HG03354 (cell line): ENCODE data around the gene MOB2.

Experiments used
- ATAC-seq: cut with Tn5 transposase; IDR thresholded peaks from one replicate; pipeline ENCODE4 v1.9.1; 2021; ENCODE audit warnings: mild to moderate bottlenecking; ENCODE audit not compliant: unreplicated experiment, poor library complexity, severe bottlenecking

The MOB2 gene

DNA sequence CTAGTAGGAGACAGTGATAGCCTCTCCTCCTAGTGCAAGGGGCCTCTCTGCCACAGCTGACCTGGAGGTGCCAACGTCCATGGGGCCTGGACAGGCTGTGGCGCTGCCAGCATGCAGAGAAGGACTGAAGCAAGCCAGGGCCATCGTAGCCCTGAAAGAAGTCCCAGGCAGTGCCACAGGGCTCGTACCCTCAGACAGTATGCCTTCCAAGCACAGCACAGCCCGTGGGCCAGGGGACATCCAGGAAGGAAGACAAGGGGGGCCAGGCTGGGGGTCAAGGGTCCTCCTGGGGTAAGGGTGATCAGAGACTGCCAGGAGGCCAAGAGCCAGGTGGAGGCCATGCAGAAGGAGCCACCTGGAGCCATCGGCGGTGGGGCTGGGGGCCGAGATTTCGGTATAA is 20.4 kb upstream of the MOB2 start:
- no peak for ATAC-seq

DNA sequence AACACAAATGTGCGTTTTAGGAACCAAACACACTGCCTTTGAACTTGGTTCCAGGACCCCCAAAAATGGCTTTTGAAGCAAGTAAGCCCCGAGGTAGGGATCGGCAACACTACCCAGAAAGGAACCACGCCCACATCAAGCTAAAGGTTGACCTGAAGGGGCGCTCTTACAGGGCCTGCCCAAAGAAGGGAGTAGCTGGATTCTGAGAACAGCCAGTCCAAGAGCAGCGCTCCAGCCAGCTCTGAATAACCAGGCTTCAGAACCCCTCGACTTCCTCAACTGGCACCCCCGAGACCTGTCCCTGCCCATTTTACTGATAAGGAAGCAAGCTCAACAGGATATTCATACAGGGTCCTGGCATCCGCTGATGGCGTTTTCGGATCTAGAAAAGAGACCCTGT is 18.9 kb upstream of the MOB2 start:
- no peak for ATAC-seq

DNA sequence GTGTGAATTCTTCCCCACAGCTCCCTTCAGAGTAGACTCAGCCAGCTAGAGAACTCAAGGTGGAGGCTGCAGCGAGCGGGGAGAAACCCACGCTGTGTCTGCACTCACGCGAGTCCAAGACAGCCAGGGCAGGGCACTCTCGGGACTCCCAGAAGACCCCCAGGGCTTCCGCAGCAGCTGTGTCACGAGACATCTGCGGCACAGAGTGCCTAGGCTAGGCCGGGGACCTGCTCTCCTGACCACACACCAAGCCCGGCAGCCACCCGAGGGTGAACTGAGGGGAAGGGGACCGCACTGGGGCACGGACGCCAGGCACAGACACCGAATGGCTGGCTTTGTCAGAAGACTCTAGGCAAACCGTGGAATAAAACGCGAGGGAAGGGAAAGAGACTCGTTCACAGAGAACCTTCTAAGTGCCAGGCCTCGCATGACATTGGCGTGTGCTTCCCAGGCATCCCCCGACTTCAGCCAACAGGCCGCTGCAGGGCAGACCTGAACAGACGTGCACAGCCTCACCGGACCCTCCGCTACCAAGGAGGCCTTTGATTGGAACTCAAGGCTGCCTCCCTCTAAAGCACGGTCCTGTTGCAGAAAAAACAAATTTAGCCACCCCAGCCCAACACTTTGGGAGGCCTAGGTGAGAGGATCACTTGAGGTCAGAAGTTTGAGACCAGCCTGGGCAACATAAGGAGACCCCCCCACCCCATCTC is 18.2 kb upstream of the MOB2 start:
- no peak for ATAC-seq

DNA sequence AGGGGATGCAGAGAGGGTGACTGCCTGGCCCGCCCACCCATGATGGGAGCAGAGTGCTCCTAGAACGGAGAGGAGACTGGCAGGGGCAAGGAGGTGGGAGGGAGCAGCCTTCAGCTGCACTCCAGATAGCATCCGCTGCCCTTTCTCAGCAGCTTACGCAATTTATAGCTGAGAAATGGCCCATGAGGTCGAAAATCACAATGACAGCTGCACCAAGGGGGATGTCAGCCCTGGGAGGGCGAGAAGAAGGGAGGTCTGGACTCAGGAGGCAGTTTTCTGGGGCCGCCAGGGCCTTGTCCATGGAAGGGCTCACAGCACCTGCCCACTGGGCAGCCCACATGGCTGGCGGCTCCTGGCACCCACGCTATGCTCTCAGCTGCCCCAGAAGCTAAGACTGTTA is 17.6 kb upstream of the MOB2 start:
- no peak for ATAC-seq

DNA sequence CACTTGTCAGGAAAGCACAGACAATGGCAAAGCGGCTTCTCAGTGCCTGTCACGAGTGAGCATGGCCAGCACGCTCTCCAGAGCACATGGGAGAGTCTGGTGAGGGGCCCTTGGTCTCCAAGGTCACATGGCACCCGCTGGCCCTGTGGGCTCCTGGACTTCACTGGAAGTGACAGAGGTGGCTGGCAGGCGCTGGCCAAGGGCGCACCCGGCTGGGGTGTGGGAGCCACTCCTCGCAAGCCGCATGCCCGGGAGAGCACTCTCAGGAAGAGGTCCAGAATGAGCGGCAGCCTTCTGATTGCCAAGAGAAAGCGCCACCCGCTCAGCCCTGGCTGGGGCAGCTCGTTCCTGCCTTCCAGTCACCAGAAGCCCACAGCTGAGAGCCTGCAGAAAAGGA is 17.1 kb upstream of the MOB2 start:
- ATAC-seq, result no peak

DNA sequence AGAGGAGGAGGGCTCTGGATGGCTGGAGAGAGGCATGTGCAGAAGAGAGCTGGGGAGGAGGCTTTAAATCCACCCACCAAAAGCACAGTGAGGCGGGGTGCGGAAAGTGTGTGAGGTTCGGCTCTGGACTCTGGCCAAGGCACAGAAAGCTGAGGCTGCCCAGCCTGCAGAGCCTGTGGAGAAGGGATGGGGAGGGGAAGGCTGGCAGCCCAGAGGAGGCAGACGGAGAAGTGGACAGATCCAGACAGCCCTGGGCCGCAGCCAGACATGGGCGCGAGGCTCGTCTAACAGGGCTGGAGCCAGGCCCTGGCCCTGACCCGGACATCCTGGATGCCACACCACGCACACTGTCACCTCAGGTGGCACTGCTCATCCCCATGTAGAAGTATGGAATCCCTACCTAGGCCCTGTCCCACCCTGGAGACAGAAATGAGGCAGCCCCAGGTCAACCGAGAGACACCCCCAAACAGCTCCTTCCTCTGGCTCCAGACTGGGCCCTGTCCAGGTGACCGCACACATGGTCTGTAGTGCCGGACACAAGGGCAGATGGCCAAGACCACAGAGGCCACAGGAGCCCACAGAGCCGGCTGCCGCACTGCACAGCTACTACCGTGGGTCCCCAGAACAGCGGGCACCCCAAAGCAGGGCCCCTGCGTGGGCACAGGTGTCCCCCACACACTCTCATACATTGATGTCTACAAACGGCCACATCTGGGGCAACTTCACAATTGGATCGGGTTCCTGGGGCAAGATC is 16.6 kb upstream of the MOB2 start:
- ATAC-seq, result no peak

DNA sequence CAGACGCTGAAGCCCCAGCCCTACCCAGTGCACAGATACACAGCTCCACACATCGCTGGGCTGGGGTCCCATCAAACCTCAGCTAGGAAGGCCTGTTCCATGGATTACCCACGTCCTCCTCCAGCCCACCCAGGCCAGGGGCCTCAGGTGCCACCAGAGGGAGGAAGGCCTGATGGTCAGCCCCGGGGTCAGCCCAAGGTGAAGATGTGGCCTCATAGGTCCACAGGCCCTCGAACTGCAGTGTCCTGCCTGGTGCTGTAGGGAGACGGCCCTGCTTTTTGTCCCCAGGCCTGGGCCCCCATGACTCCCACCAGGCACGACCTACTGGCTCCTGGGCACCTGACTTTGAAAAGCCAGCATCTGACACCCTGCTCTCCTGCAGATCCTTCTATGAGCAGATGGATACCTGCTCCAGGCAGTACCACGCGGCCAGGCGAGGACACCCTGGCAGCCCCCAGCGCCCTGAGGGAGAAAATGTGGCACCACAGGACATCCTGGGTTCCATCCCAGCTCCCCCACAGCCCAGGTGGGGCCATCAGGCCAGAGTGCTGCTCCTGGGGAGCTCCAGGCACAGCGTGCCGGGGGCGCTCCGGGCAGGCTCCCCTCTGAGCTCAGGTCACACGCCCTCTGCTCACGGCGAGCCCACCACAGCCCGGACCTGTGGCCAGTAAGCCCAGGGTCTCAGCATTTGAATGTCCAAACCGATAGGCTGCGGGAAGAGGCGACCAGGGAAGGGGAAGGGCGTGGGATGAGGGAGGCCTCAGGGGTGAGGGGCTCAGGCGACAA is 15.8 kb upstream of the MOB2 start:
- no peak for ATAC-seq

DNA sequence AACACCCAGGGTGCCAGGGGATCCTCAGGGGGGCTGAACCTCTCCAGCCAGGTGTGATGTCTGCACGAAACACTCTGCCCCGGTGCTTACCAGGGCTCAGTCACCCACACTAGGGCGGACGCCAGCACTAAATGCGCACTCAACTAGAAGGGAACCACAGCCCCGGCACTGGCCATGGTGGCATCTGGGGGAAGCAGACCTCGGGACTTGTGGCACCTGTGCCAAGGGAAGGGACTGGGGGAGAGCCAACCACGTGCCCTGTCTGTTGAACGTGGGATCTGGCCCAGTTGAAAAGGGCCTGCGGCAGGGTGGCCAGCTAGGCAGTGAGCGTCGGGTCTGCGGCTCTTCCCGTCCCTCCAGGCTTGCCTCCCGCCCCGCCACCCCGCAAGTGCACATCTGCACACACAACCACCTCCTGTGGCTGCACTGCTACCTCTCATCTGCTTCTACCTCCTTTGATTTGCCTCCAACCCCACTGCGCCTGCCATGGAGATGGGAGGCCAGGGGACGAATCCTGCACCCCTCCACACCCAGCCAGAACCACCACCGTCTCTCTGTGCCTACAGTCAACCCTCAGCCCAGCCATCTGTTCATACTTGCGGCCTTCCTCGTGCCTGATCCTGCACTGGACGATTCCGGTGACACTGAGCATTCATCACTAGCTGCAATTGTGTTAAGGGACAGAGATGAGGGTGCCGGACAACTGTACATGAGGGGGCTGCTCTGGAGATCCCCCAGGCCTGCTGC is 15.0 kb upstream of the MOB2 start:
- ATAC-seq, result no peak

DNA sequence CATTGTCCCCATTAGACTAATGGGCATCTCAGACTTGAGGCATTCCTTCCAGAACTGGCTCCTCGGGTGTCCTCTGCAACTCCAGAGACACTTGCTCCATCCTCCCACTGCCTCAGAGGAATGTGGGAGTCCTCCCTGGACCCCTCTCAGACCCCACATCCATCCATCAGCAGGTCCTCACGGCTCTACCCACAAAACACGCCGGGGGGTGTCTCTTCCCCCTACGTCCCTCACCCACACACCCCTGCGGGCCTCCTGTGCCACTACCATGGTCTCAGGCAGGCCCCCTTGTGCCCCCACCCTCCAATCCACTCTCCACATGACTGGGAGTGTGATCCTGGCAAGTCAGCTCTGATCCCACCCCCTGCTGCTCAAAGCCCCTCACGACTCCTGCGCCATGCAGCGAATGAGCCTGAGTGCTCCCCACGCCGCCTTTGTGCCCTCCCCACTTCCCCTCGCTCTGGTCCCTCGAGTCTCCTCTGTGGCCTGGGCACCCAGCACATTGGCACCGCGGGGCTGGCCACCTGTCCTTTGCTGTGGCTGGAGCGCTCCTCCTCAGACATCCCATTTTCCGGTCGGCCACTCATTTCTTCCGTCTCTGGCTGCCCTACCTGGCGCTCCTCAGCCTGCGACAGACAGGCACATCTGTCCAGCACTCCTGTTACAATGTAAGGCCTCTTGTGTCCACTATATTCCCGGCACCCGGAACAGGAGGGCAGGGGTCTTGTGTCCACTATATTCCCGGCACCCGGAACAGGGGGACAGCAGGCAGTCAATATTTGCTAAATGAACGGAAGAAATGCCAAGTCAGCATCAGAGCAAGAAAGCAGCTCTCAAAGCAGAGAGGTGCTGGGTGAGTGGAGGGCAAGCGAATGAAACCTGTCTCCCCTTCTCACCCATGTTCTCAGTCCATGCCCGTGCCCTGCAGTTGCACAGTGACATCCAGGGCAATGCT is 14.2 kb upstream of the MOB2 start:
- no peak for ATAC-seq

DNA sequence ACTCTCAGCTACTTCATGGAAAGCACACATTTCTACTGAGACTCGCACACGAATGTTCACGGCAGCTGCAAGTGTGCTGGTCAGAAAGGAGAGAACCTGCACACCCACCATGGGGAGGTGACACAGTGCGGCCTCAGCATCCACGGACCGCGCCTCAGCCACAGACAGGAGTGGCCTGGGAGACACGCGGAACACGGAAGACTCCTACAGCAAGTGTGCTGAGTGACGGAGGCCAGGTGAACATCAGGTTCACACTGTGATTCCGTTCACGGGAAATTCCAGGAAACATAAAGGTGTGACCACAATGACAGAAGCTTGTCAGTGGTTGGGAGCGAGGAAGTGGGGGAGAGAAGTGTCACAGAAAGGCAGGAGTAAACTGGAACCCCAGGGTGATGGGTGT is 13.3 kb upstream of the MOB2 start:
- no peak for ATAC-seq

DNA sequence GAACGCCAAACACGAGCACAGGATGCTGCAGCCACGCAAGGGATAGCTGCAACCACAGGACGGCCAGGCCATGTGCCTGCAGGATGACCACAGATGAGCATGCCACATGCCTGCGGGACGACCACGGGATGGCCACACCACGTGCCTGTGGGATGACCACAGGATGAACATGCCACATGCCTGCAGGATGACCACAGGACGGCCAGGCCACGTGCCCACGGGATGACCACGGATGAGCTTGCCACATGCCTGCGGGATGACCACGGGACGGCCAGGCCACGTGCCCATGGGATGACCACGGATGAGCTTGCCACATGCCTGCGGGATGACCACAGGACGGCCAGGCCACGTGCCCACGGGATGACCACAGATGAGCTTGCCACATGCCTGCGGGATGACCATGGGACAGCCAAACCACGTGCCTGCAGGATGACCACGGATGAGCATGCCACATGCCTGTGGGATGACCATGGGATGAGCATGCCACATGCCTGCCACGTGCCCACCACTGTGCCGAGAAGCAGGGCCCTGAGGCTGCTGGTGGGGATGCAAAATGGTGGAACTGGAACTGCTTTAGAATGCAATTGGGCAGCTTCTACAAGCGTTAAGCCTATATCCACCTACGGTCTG is 12.8 kb upstream of the MOB2 start:
- no peak for ATAC-seq

DNA sequence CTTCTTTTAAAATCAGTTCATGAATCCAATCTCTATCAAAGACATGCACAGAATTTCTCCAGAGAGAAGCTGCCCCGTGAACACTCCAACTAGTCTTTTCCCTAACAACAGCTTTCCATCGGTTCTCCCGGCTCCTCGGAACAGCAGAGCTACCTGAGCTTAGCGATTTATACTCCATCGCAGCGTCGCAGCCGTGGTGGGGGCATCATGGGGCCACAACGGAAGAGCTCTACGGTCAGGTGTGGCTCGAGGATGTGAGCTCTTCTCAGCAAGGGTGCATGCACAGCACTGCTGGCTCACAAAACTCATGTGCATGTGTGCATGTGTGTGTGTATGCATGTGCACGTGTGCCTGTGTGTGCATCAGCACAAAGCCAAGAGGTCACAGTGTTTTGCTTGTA is 11.7 kb upstream of the MOB2 start:
- no peak for ATAC-seq

DNA sequence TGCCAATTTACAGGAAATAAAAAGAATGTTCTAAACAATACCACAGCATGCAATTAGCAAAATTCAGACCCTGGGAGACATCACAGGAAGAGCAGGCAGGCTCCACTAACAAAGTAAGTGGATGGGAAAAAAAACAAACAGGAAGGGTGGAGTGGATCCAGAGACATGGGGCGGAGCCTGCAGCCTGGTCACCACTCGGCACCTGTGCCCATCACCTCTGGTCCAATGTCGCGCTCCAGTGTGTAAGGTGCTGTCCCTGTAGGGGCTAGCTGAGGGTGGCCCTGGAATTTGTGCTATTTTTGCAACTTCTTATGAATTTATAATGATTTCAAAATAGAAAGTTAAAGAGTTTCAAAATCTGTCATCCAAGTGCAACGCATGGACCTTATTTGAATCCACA is 11.0 kb upstream of the MOB2 start:
- ATAC-seq, result no peak

DNA sequence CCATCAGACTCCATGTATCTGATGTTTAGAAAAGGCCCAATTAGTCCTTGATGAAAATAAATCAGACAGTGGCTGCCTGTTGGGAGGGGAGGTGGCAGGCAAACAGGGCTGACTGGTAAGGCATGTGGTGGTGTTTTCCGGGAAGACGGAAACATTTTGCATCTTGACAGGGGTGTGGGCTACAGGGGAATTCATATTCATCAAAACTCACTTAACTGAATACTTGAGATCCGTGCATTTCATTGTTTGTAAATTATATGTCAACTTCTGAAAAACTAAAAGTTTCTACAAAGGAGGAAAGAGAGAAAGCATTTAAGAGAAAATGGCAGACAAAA is 10.1 kb upstream of the MOB2 start:
- ATAC-seq, result no peak

DNA sequence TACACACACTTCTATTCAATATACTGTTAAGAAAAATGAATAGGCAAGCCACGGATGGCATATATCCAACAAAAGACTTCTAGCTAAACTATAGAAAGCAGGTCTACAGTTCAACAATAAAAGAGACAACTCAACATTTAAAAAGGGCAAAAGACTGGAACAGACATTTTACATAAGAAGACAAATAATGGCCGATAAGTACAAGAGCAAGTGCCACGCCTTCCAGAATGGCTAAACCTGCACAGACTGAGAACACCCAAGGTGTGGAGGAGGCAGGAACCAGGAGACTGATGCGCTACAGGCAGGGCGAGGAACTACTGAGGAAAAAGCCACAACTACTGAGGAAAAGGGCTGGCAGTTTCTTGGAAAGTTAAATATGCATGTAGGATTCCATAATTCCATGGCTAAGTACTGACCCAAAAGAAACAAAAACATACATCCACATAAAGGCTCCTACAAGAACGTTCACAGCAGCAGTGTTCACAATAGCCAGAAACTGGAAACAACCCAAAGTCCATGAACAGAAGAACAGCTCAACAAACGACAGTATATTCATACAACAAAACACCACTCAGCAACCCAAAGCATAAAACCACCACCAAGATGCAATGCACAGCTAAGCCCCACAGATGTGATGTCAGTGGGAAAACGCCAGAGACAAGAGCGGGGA is 9.6 kb upstream of the MOB2 start:
- no peak for ATAC-seq

DNA sequence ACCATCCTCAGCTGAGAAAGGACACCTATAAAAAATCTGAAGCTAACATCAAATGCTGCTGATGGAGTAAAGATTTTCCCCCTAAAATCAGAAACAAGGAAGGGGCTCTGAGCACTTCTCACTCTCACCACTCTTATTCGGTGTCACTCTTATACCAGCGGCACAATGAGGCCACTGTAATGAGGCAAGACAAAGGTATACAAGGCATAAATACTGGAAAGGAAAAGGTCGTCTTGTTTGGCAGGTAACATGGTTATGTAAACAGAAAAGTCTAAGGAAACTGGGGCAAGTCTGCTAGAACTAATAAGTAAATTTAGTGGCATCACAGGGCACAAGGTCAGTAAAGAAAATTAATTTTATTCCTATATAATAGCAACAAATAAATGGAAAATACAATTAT is 8.1 kb upstream of the MOB2 start:
- ATAC-seq, result no peak

DNA sequence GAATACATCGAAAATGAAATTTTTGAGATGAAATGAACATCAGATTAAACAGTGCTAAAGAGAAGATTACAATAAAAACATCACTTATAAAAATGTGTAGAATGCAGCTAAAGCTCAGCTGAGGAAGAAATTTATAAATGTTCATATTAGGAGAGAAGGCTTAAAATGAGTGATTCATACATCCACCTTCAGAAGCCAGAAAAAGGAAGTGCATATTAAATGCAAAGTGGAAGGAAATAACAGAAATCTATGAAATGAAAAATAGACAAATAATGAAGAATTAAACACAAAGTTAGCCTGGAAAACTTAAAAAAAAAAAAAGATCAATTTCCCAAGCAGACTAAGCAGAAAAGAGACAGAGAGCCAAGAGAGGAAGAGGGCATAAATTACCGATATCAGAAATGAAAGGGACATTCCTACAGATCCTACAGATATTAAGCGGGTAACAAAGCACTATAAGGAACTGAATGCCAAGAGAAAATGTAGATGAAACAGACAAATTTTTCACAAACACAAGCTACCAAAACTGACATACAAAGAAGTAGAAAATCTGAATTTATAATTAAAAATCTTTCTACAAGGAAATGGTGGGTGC is 7.2 kb upstream of the MOB2 start:
- no peak for ATAC-seq

DNA sequence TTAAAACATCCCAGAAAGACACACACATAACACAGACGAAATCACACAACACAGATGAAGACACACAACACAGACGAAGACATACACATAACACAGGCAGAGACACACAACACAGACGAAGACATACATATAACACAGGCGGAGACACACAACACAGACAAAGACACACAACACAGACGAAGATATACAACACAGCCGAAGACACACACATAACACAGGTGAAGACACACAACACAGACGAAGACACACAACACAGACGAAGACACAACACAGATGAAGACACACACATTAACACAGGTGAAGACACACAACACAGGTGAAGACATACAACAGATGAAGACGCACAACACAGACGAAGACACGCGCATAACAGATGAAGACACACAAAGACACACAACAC is 4.8 kb upstream of the MOB2 start:
- no peak for ATAC-seq
